Stimulated activated CD8-positive, alpha-beta memory T cell treated with anti-CD3 and anti-CD28 coated beads, Interleukin-15, amount 100 ng/mL, for 4 hours (primary cell): ENCODE data around the gene SLC2A9.

ENCODE experiments used
- DNase-seq, 2 donors: peaks; one replicate each; pipeline ENCODE4 v3.0.0-alpha.2; 2020; ENCODE audit warnings: low read depth in 2 of 2

The SLC2A9 gene

DNA sequence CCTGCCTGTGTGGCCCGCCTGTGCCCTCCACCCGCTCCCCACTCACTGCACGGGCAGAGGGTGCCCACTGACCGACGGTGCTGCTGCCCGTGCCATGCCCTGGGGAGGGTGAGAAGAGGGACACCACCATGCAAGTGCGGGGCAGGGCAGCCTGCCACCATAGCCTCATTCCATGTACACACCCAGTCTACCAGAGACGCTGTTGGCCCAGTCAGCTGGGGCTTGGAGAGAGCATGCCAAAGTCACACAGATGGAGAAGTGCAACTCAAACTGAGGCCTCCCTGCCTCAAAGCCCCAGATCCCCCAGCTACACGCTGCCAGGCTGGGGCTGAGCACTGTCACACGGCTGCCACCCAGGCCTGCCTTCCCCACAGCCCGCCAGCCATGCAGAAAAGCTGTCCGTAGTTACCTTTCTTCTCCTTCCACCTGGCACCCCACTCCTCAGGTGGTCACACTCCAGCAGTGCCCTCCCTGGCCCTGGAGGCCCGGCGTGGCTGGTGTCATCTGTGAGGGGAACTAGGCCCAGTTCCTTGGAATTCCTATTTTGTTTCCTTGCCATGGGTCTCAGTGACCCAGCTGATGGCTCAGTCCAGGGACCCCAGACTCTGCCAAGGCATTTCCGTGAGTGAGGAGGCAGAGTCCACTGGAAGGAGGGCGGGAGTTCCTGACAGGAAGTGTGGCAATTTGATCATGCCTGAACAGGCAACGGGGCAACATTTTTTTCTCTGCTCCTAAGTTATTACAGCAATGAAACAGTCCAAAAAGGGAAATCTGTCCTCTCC, at the start of gene SLC2A9:
Gene SLC2A9 (minus strand): TSS at position 627 of the 782 bp plus-strand sequence. CDS start 68 bp downstream, at position 559.
- no peak for DNase-seq

DNA sequence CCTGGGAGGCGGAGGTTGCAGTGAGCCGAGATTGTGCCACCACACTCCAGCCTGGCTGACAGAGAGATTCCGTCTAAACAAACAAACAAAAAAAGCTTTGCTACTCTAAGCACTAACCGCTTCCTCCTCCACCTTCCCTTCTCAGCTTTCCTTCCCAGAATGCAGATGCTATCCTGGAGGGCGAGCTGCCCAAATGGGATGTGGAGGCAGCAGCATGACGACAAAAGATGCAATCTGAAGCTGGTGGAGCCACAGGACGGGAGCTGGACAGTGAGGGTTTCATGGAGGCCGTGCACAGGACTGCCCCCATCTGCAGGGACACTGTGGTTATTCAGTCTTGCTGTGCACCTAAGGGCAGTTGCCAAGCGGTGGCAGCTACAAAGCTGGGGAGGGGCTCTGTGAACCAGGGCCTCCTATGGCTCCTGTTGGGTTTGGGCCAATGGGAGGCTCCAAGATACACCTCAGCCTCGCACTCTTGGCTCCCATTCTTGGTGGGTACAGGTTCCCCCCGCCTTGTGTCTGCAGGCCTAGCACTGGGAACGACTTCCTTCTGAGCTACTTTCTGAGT, 47.9 kb upstream of the SLC2A9 start:
- DNase-seq, result no peak

DNA sequence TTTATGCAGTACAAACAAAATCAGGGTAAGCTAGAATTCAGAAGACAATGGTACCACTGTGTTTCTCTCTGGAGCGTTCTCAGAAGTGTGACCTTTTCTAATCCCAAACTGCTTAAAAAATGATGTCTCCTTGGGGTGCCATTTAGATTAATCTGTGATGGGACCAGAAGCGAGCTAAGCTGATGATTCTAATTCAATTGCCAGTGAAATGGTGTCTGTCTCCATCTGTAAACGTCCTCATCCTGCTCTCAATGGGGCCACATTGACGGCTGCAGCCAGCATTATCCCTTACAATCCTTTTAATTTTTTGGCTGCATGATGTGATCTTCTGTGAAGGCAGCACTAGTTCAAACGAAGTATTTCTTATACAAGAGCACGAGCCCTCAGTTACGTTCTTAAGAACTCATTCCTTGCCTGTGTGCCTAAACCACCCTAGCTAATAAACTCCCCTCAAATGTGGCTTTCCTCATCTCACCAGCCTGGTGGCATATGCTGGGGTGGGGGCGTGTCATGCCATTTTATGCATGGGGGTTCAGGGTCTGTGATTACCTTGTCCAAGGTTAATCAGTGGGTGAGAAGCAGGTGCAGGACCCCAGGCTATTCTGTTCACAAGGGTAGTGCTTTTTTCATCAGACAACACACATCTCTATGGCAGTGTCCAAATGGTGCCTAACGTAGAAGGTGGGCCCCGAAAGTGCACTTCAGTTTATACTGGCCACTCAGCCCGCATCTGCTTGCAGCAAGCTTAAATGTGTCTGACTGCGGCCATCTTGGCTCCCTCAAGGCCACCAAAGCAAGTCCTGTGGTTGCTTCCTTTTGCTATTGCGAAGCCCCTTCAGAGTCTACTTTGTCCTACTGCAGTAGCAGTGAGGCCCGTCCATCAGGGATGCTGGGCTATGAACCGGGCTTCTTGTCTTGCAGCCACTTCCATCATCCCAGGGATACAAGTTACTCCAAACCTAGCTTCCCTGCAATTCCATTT, 45.7 kb upstream of the SLC2A9 start:
- no peak for DNase-seq

DNA sequence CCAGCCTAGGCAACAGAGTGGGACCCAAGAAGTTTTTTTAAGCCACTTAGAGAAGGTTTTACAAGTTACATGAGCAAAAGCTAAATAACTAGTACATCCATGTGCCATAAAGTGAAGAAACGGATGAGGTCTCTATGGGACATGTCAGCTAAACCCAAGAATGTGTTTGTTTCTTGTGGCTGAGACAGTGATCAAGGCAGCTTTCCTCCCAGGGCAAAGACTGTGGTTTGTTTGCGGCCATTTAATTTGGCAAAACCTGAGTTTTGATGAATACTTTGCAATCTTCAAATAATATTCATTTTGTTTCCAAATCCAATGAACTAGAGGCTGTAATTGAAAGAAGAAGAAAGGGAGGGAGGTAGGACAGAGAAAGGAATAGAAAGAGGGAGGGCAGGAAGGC, 44.9 kb upstream of the SLC2A9 start:
- no peak for DNase-seq

DNA sequence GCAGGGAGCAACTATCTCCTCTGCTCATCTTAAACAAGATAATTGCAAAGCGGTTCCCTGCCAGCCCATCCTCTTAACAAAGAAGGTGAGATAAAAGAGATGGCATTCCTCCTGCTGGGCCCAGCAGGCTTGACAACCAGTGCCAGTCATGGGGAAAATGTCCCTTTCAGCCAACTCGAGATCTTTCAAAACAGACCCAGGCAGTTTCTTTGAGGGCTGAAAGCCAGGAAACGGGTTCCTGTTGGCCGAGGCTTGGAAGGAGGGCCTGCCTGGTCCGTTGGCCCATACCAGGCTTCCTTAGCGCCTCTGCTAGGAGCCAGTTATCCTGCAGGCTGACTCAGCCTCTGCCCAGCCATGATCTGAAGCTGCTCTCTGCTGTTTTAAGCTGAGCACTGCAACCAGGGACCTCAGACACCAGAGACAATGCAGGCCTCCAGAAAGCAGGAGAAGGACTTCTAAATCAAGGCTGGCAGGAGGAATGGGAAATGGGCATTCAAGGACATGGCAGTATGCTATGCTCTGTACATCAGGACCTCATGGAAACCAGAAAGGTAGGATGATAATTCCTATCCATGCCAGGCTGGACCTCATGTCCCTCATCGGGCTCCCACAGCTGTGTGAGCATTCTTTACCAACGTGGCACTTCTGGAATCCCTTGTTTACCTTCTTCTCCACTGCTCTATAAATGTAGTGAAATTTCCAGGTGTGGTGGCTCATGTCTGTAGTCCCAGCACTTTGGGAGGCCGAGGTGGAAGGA, 42.4 kb upstream of the SLC2A9 start:
- DNase-seq, result no peak

DNA sequence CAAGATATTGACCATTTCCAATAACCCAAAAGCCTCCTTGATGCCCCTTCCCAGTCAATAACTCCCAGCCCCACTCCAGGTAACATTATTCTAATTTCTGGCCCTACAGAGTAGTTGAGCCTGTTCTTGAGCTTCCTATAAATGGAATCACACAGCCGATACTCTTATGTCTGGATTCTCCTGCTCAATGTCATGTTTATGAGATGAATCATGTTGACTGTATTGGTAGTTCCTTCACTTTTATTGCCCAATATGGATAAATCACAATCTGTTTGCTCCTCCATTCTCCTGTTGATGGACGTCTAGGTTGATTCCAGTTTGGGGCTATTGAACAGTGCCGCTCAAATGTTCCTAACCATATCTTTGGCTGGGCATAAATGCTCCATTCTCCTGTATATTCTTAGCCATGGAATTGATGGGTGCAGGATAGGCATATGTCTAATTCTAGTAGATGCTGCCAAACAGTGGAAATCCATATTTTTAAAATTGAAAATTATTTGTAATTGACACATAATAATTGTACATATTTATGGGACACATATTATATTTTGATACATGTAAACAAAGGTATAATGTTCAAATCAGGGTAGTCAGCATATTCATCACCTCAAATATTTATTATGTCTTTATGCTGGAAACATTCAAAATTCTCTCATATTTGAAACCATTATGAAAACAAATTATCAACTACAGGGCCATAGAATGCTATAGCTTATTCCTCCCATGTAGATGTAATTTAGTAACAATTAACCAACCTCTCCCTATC, 40.5 kb upstream of the SLC2A9 start:
- no peak for DNase-seq

DNA sequence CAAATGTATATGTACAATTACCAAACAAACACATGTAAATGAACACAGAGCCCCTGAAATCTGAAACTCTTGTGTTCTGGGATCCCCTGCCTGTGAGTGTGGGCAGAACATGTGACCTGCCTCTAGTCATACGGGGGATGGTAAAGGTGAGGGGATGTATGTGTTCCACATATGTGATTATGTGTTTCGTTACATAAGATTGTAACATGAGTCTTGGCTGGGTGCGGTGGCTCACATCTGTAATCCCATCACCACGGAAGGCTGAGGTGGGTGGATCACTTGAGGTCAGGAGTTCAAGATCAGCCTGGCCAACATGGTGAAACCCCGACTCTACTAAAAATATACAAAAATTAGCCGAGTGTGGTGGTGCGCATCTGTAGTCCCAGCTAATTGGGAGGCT, 37.1 kb upstream of the SLC2A9 start:
- DNase-seq, result no peak

DNA sequence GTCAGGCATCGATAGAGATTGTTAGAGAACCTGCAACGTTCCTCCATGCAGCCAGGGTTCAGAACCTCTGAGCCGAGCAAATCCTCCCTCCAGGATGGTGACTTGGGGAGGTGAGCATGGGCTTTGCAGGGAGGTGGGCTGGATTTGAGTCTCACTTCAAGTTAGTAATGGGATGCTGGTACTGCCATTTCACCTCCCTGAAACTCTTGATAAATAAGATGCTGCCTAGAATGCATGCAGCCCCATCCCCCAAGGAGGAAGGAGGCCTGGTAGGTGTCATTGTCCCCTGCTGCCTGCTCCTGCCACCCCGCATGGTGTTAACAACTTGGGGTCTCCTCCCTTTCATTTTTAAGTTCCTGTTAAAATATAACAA, 35.7 kb upstream of the SLC2A9 start:
- DNase-seq, result no peak

DNA sequence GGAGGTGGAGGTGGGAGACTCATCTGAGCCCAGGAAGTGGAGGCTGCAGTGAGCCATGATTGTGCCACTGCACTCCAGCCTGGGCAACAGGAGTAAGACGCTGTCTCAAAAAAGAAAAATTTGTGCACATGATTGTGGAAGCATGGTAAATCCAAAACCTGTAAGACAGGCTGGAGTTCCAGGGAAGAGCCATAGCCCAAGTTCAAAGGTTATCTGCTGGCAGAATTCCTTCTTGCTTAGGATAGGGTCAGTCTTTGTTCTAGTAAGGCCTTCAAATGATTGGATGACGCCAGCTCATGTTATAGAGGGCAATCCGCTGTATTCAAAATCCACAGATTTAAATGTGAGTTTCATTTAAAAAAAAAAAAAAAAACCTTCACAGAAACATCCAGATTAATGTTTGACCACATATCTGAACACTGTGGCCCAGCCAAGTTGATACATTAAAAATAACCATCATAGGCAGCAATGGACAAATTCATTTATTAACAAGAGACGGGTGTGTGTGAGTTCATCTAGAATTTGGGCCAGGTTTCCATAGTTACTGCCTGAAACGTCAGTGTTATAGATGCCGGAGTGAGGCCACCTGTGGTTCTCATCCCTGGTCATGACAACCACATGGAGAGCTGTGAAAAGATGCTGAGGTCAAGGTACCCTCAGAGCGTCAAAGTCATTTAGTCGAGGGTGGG, 35.2 kb upstream of the SLC2A9 start:
- DNase-seq, result no peak

DNA sequence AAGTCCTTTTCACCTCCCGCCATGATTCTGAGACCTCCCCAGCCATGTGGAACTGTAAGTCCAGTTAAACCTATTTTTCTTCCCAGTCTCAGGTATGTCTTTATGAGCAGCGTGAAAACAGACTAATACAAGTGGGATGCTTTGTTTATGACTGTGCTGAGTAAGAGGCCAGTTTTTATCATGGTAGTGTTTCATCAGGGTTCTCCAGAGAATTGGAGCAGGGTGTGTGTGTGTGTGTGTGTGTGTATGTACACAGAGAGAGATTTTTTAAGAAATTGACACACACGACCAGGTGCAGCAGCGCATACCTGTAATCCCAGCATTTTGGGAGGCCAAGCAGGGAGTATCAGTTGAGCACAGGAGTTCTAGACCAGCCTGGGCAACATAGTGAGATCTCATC, 34.6 kb upstream of the SLC2A9 start:
- DNase-seq, result no peak

DNA sequence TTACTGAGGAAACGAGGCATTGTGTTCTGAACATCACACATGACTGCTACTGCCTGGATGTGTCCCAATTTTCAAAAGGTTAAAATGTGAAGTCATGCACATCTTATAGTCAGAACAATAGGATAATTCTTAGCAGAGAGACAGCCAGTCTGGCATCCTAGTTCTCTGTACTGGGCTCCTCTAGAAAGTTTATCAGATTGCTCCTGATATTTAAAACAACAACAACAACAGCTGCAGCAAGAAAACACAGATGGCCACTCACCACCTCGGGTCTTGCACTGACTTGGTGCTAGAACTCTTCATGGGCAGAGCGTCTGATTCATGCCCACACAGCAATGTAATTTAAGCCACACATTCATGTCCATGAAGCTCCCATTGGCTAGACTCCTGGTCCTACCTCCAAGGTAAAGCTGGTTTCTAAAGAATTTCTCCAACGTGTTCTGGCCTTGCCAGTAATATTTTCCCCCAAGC, 33.3 kb upstream of the SLC2A9 start:
- no peak for DNase-seq

DNA sequence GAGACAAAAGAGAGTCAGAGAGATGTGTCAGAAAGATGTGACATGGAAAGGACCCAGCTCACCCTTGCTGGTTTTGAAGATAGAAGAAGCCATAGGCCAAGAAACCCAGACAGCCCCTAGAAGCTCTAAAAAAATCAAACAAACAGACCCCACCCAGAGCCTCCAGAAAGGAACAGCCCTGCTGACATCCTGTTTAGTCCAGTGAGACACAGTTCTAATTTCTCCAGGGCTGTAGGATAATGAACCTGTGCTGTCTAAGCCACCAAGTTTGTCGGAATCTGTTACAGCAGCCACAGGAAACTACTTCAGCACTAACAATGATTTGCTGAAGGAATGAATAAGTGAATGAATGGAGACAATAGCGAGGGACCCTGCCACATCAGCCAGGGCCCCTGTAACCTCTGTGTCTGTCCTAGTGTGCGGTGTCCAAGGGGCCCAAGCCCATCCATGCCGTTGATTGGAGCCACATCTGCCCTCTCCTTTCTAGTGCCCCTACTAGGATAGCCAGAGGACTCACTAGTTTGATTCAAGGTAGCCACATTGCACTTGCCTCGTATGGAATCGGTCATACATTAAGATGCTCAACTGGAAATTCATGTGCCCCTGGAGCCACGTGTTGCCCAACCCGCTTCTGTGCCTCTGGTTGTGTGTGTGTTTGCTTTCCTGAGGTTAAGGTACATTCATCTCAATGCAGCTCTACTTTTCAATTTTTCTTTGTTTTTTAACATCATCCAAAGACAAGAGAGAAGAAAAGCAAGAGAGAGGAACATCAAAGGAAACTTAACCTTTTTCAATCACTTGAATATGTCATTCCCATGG, 32.5 kb upstream of the SLC2A9 start:
- DNase-seq, result no peak

DNA sequence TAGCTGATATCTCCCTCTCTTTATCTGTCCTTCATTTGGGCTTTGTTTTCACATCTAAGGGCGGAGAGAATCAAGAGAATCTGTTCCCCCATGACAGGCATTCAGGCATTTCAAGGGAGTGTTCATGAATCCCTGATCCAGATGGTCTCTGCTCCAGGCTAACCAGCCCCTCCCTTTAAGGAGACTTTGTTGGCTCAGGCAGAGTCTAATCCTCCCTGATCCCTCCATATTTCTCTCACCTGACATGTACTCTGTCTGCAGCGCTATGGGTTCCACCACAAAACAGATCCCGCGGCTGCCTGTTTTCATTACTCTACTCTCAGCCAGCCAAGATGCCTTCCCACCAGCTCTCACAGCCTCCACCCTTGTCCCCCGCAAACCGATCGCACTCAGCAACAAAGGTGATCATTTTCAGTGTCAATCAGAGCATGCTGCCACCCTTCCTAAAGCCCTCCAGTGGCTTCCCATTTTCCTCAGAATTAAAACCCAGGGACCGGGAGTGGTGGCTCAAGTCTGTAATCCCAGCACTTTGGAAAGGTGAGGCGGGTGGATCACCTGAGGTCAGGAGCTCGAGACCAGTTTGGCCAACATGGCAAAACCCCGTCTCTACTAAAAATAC, 30.3 kb upstream of the SLC2A9 start:
- no peak for DNase-seq

DNA sequence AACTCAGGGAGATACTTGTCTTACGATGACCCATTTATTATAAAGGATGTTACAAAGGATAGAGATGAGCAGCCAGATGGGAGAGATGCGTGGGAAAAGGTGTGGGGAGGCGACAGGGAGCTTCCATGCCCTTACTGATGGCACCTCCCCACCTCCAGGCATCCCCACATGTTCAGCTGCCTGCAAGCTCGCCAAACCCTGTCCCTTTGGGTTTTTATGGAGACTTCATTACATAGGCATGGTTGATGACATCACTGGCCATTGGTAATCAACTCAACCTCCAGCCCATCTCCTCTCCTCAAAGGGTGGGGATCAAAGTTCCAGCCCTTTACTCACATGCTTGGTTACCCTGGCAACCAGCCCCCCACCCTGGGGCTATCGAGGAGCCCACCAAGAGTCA, 29.4 kb upstream of the SLC2A9 start:
- DNase-seq, result no peak

DNA sequence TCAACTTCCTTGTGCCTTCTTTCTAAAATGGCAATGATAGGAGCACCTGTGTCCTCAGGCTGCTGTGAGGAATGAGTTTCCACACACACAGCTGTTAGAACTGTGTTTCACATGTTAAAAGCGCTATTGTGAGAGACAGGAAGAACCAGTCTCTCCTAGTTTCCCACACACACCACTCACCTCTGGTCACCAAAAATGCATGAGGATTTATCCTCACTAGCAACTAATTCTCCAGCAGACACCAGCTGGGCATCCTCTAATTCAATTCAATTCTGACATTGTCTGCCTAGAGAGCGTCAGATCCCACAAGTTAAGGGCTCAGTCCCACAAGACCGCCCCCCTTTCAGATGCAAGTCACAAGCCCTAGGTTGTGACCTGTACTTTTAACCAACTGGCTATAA, 29.0 kb upstream of the SLC2A9 start:
- DNase-seq, result no peak

DNA sequence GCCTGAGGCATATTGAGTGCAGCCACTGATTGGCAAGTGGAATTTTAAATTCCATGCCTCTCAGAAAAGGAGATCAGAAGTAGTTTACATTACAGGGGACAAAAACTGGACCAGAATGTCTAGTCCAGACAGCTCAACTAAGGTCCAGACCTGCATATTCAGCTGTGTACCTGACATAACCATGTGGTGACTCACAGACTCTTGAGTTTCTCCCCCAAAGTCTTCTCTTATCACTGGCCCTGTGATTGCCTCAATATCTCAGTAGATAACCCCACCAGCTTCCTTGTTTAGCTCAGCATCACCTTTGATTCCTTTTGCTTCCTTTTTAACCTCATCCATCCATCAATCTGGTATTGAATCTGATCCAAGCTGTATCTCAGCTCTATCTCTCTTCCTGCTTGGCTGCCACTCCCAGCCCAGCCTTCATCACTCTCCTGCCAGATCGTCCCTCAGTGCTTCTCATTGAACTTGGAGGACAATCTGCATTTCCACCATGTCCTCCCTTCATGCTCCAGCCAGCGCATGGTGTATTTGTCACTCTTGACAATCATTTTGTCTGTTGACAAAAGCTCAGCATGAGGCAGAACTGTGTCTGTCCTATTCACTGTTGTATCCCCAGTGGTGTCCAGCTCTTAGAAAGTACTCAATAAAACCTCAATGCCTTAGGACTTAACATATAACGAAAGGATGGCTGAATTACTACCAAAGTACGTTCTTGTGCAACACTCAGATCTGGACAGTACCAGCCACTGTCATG, 27.8 kb upstream of the SLC2A9 start:
- no peak for DNase-seq

DNA sequence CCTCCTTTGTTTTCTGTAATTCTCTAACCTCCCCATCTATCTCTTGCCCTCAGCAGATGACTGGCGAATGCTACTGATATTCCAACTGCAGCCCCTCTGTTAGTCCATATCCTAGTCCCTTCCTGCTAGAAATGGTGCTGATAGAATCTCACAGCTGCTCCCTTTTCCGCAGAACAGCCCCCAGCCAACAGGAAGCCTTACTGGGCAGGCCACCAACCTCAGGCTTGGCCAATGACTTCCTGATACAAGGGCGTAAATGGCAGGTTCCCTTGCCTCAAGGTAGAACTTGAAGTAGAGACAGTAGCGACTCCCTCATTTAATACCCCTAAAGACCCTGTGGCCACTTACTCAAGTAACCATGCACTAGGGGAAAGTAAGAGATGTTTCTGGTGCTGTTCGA, 26.7 kb upstream of the SLC2A9 start:
- no peak for DNase-seq

DNA sequence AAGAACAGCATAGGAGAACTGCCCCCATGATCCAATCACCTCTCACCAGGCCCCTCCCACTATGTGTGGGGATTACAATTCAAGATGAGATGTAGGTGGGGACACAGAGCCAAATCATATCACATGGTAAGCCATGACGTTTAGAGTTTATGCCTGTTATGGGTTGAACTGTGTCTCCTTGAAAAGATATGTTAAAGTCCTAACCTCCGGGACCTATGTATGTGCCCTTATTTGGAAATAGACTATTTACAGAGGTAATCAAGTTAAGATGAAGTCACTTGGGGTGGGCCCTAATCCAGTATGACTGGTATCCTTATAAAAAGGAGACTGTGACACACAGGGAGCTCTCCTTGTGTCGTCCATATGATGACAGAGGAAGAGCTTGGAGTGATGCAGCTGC, 25.2 kb upstream of the SLC2A9 start:
- no peak for DNase-seq
